HPDE6-E6E7 (cell line): ENCODE results near the gene PRRT2.
"Not testable (repeated sequence)": the region's sequence is repeated elsewhere in the genome, so short reads cannot be mapped to it uniquely, and the experiment has no call there.

ENCODE experiments used
- DNase-seq: peaks from one replicate; pipeline ENCODE4 v3.0.0; 2011; ENCODE audit warnings: missing footprints; ENCODE audit errors: extremely low spot score

The PRRT2 gene

GRCh38 chr16:29811896-29812665 is at the start of gene PRRT2:
PRRT2 (plus strand) TSS chr16:29812193; CDS start chr16:29813055, 862 bp downstream.
- no peak for DNase-seq

DNA sequence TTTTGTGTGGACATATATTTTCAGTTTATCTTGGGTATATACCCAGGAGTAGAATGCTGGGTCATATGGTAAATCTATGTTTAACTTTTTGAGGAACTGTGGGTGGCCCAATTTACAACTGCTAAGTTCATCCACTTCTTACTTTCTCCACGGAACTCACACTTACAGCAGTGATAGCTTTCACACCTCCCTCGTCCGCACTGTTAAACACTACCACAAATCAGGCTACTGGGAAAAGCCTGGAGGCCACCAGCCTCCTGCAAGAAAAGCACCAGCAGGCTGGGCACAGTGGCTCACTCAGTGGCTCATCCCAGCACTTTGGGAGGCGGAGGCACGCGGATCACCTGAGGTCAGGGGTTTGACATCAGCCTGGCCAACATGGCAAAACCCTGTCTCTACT is 48.7 kb upstream of the PRRT2 start:
- no peak for DNase-seq

DNA sequence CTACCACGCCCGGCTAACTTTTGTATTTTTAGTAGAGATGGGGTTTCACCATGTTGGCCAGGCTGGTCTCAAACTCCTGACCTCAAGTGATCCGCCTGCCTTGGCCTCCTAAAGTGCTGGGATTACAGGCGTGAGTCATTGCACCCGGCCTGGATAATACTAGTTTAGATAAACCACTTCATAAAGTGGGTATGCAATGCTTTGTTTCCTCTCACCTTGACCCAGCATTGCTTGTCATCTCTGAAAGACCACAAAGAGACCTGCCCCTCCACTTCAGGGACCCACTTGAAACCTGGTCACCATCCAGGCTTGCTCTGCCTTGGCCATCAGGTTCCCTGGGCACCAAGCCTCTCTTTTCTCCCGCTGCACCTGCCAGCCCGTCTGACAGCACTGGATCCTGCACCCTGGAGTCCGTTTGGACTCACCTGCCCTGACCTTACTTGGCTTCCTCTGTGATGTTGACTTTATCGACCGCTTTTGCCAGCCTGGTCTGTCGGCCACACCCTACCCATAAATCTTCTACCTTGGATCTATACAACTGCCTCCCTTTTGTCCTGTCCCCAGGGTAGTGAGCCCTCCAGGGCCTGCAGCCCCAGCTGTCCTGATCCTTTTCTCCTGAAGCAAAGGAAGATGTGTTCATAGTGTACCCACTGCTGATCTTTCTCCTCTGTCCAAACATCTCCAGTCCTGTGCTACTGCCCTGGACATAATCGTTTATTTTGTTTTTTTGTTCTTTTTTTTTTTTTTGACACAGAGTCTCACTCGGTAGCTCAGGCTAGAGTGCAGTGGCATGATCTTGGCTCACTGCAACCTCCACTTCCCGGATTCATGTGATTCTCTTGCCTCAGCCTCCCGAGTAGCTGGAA is 46.6 kb upstream of the PRRT2 start:
- no peak for DNase-seq

GRCh38 chr16:29766571-29766970 is 45.4 kb upstream of the PRRT2 start:
- no peak for DNase-seq

GRCh38 chr16:29767062-29767461 is 44.9 kb upstream of the PRRT2 start:
- no peak for DNase-seq

GRCh38 chr16:29769507-29769906 is 42.5 kb upstream of the PRRT2 start:
- no peak for DNase-seq

- DNase-seq: no peak
Observed at GRCh38 chr16:29770250-29770929, 41.6 kb upstream of the PRRT2 start.

DNA sequence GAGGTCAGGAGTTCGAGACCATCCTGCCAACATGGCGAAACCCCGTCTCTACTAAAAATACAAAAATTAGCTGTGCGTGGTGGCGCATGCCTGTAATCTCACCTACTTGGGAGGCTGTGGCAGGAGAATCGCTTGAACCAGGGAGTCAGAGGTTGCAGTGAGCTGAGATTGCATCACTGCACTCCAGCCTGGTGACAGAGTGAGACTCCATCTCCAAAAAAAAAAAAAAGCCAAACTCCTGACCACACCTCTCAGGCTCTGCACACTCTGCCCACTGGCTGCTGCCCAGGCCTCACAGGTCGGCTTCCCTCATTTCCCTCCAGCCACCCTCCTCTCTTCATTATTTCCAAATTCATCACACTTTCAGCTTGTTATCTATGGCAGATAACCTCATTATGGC is 39.7 kb upstream of the PRRT2 start:
- not testable (repeated sequence) for DNase-seq

DNA sequence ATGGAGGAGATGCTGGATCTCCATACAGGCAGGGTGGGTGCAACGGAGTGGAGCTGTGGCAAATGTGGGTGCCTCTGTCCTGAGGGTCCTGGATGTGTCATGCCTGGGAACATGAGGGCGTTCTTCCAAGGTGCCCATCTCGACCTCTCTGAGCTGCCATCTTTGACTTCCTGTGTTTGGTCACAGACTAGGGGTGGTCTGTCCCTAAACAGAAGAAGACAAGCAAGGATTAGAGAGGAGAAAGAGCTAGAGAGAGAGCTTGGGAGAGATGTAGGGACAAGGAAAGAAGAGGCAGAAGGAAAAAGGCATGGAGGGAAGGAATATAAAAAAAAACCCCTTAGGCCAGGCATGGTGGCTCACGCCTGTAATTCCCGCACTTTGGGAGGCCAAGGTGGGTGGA is 37.3 kb upstream of the PRRT2 start:
- no peak for DNase-seq

GRCh38 chr16:29775742-29776408 is 36.1 kb upstream of the PRRT2 start:
- peak; percentile 48 for DNase-seq

DNA sequence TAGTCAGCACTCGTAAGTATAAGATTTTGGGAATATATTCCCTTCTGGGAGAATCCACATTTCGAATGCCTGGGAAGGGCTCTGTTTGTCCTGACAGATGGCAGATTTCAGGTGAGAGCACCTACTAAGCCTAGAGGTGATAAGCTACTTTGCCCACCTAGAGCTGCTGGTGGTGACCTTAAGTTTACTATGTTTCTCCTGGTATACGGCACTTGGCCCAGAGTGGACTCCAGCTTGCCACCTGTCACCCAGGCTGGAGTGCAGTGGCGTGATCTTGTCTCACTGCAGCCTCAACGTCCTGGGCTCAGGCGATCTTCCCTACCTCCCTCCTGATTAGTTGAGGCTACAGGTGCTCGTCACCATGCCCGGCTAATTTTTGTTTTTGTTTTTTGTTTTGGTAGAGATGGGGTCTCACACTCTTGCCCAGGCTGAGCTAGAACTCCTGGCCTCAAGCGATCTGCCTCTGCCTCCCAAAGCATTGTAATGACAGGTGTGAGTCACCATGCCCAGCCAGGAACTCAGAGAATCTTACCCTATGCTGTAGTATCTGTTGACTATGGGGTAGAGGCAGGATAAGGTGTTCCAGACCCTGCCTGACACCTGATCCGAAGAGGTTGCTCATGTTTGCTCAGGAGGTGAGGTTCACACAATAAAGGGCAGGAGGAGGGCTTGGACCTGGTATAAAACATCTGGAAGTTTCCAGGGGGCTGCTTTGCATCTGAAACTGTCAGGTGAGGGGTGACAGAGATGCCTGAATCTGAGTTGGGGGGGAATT is 34.2 kb upstream of the PRRT2 start, which contains the start of gene ZG16:
TSS of gene ZG16 (plus strand) at position 681 of the 775 bp plus-strand sequence. CDS start 1,011 bp downstream, outside the sequence.
- no peak for DNase-seq

- no peak for DNase-seq
Observed at GRCh38 chr16:29779474-29779873, 32.5 kb upstream of the PRRT2 start.

DNA sequence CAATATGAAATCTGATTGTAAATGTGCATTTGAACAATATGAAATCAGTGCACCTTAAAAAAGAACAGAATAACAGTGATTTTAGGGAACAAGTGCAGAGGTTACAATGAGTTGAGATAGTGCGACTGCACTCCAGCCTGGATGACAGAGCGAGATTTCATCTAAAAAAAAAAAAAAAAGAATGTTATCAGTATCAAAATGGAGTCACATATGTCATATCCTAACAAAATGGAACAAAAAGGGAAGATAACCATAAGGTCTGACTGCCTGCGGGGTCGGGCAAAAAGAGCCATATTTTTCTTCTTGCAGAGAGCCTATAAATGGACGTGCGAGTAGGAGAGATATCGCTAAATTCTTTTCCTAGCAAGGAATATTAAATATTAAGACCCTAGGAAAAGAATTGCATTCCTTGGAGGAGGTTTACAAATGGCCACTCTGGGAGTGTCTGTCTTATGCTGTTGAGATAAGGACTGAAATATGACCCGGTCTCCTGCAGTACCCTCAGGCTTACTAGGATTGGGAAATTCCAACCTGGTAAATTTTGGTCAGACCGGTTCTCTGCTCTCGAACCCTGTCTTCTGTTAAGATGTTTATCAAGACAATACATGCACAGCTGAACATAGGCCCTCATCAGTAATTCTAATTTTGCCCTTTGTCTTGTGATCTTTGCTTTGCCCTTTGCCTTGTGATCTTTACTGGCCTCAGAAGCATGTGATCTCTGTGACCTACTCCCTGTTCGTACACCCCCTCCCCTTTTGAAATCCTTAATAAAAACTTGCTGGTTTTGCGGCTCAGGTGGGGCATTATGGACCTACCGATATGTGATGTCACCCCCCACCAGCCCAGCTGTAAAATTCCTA is 28.7 kb upstream of the PRRT2 start:
- not testable (repeated sequence) for DNase-seq

- DNase-seq: no peak
Observed at GRCh38 chr16:29784157-29784556, 27.8 kb upstream of the PRRT2 start.

DNA sequence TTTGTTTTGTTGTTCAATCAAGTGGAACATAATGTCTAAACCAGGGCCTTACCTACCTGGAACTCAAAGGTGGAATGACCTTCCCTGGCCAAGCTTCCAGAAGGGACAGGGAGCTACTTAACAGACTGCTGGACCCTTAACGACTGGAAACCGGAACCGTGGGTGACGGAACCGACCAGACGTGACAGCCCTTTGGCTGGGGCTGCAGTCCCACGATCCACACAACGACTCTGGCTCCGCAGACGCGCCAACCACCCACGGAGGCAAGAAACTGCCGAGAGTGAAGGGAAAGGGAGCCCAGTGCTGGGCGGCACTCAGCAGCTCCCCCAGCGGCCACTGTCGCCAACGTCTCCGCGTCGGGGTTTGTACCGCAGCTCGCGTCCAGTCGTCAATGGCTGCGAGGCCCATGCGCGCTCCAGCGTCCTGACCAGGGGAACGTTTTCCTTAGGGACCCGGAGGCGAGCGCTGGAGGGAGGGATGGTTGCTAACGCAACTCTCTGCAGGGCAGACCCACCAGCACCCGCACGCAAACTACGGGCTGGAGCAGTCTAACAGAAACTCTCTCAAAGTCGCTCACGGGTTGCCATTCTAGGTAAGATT is 27.0 kb upstream of the PRRT2 start:
- DNase-seq: no peak

GRCh38 chr16:29787155-29787554 is 24.8 kb upstream of the PRRT2 start:
- not testable (repeated sequence) for DNase-seq

GRCh38 chr16:29789775-29790182 is 22.2 kb upstream of the PRRT2 start:
- DNase-seq: no peak

DNA sequence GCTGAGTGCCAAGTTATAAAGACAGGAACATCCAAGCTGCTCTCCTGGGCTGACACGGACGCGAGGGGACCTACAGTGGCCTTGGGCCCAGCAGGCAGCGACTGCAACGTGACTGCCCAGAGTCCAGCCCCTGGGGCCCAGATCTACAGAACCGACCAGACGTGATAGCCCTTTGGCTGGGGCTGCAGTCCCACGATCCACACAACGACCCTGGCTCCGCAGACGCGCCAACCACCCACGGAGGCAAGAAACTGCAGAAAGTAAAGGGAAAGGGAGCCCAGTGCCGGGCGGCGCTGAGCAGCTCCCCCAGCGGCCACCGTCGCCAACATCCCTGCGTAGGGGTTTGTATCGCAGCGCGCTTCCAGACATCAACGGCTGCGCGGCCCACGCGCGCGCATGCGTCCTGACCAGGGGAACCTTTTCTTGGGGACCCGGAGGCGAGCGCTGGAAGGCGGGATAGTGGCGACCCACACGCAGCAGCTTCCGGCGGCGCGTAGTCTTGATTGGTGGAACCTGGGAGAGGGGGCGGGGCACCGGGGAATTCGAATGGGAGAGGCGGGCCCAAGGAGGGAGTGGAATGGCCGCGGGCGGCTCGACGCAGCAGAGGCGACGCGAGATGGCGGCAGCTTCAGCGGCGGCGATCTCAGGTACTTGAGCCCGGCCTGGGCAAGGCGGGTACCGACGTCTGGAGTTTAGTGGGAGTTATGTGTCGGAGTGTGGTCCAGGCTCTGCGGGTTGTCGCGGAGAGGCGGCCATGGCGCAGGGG is 21.6 kb upstream of the PRRT2 start, which contains the start of gene KIF22:
TSS of gene KIF22 (plus strand) at position 569 of the 766 bp plus-strand sequence. CDS start at position 578, 9 bp downstream.
- DNase-seq: peak; percentile 100
